SH-SY5Y (cell line): ENCODE results near the gene KIAA1549.

ENCODE experiments used
- GATA2 ChIP-seq: IDR thresholded peaks from 2 replicates; pipeline ENCODE4 v1.6.1; 2011; ENCODE audit warnings: mild to moderate bottlenecking, low read depth, low read length
- GATA3 ChIP-seq: IDR thresholded peaks from 2 replicates; pipeline ENCODE4 v1.6.1; 2011; ENCODE audit warnings: low read depth, mild to moderate bottlenecking, low read length, moderate library complexity

- no peak for TF ChIP-seq GATA2
- no peak for TF ChIP-seq GATA3
Observed at GRCh38 chr7:138979226-138979979, 1.8 kb downstream of the KIAA1549 start.
